Measurements from ENCODE around the gene CPNE8. TPM values are rescaled to one million over a fixed set of nuclear protein-coding genes. Genes with fewer than 3 reads are reported as not detected.

The CPNE8 gene
- total RNA-seq, 2 experiments from 2014 or later: not detected

DNA sequence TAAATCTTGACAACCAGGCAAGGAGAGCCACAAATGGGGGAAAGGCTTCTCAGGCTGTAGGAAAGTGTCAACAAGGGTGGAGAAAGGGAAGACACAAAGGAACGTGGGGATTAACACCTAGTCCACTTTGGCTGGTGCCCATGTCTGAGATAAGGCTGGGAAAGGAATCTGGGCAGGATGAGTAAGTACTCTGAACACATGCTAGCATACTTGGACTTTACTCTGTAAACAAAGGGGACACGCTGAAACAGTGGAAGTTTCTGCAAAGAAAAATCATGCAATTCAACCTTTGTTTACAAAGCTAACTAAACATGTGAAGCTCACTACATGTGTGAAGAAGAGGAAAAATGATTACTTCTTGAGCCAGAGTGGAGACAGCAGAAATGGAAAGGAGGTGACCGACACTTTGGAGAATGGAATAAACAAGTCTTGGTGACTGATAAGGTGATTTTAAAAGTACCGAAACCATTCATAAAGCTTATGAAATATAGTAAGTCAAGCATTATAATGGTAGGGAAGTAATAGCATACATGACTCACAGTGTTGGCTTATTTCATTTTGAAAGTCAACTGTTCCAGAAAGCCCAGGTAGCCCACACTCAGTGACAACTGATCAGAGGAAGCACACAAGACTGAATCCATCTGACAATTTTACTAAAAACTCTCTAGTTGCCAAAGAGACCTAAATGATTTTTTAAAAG, 13.2 kb downstream of the CPNE8 start:
- POLR2A ChIA-PET: interaction anchor here (0.6 kb wide), 1 partner anchor 40 kb away, joined by 4 read pairs; no protein-coding TSS in a partner anchor
- BruUV-seq (replicated peaks): no TSS peak

DNA sequence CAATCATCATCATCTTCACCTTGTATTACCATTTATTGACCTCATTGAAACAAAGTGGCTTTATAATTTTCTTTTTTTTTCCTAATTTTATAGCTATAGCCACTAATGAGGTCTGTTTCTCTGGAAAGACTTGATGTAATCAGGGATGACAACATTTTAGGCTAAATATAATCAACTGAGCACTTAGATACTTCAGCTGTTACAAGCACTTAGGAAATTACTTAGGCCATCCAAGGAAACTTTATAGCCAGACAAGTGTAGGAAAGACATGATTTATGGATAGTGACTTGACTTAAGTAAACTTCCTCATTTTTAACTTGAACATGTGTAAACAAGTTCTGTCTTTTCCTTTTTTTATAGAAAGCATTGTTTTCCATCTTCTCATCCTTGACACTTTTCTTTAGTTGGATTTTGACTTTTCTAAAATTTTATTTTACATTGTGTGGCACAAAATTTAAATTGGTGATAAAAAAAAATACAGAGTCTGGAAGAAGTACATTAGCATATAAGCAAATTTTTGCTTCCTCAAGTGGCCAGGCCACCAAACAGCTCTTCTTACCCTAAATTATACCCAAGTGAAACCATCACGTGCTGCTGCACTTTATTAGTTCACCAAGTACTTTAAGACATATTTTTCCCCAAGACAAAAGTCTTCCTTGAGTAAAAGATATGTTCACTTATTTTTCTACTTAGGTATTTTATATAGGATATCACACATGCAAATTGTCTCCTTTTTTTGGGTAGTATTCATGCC, 15.1 kb downstream of the CPNE8 start:
- H4K20me1 ChIP-seq (ENCODE audit: insufficient read depth, low read length): no peaks in the 10 kb centered on the region

More for the DNA sequence above, 13.2 kb downstream of the CPNE8 start:
- TF ChIP-seq, protein P1, sequence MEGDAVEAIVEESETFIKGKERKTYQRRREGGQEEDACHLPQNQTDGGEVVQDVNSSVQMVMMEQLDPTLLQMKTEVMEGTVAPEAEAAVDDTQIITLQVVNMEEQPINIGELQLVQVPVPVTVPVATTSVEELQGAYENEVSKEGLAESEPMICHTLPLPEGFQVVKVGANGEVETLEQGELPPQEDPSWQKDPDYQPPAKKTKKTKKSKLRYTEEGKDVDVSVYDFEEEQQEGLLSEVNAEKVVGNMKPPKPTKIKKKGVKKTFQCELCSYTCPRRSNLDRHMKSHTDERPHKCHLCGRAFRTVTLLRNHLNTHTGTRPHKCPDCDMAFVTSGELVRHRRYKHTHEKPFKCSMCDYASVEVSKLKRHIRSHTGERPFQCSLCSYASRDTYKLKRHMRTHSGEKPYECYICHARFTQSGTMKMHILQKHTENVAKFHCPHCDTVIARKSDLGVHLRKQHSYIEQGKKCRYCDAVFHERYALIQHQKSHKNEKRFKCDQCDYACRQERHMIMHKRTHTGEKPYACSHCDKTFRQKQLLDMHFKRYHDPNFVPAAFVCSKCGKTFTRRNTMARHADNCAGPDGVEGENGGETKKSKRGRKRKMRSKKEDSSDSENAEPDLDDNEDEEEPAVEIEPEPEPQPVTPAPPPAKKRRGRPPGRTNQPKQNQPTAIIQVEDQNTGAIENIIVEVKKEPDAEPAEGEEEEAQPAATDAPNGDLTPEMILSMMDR (conservative IDR thresholded peaks at IDR 0.05; ENCODE audit: low read length): no peak
- no peak for TF ChIP-seq EZH2phosphoT487 (IDR thresholded peaks at IDR 0.05; ENCODE audit: borderline replicate concordance, low read depth, low read length)
- no peak for DNase-seq (ENCODE audit: low spot score)
- Histone ChIP-seq H3K4me3 (ENCODE audit: low read depth, low read length, poor library complexity, severe bottlenecking) (no peak overlapping the region), H3K9me2 (ENCODE audit: insufficient read depth, low read length) (no peaks in the 10 kb centered on the region), H3K4me1 (ENCODE audit: insufficient read depth, low read length, poor library complexity, severe bottlenecking) (no peaks in the 10 kb centered on the region), H3K36me3 (ENCODE audit: insufficient read depth, low read length) (no peaks in the 10 kb centered on the region), H4K20me1 (ENCODE audit: insufficient read depth, low read length) (no peaks in the 10 kb centered on the region), H3K9me3 (ENCODE audit: low read length) (no peaks in the 10 kb centered on the region), H3K4me2 (ENCODE audit: low read length) (no peak overlapping the region), H3K79me2 (ENCODE audit: insufficient read depth, low read depth, low read length) (no peaks in the 10 kb centered on the region), H2AFZ (ENCODE audit: low read length) (no peak overlapping the region), H3K27ac (ENCODE audit: low read depth, low read length, poor library complexity, severe bottlenecking) (no peak overlapping the region)
- intact Hi-C loops (cut with micrococcal nuclease; ENCODE audit: unreplicated experiment): no loop called here
- CTCF ChIA-PET (ENCODE audit: unreplicated experiment): no interaction called here

More for the DNA sequence above, 15.1 kb downstream of the CPNE8 start:
- Histone ChIP-seq H3K9me2 (ENCODE audit: insufficient read depth, low read length) (no peaks in the 10 kb centered on the region), H3K4me3 (ENCODE audit: low read depth, low read length, poor library complexity, severe bottlenecking) (no peak overlapping the region), H3K79me2 (ENCODE audit: insufficient read depth, low read depth, low read length) (no peaks in the 10 kb centered on the region), H3K4me2 (ENCODE audit: low read length) (no peak overlapping the region), H2AFZ (ENCODE audit: low read length) (no peak overlapping the region), H3K4me1 (ENCODE audit: insufficient read depth, low read length, poor library complexity, severe bottlenecking) (no peaks in the 10 kb centered on the region), H3K36me3 (ENCODE audit: insufficient read depth, low read length) (no peaks in the 10 kb centered on the region), H3K27ac (ENCODE audit: low read depth, low read length, poor library complexity, severe bottlenecking) (no peak overlapping the region), H3K9me3 (ENCODE audit: low read length) (no peaks in the 10 kb centered on the region)
- intact Hi-C loops (cut with micrococcal nuclease; ENCODE audit: unreplicated experiment): no loop called here
- TF ChIP-seq, protein P1 (conservative IDR thresholded peaks at IDR 0.05; ENCODE audit: low read length): no peak
- no peak for TF ChIP-seq EZH2phosphoT487 (IDR thresholded peaks at IDR 0.05; ENCODE audit: borderline replicate concordance, low read depth, low read length)
- ChIA-PET CTCF (ENCODE audit: unreplicated experiment) (no interaction called here), POLR2A (interaction anchor here (0.6 kb wide), 1 partner anchor 15 kb away, joined by 3 read pairs; no protein-coding TSS in a partner anchor)
- DNase-seq (ENCODE audit: low spot score): no peak
- BruUV-seq (replicated peaks): no TSS peak

All from OCI-LY7 (cell line).